HFFc6 (cell line): ENCODE data around the gene CNGB1. TPM values are rescaled to one million over a fixed set of nuclear protein-coding genes. Genes with fewer than 3 reads are reported as not detected.

Experiments used
- DNase-seq: peaks from one replicate; pipeline ENCODE4 v3.0.0-alpha.2; 2018
- H3K27ac Mint-ChIP-seq: 2 replicates; pipeline ENCODE4 v1.8.0; 2020; ENCODE audit warnings: mild to moderate bottlenecking, mixed read lengths
- H3K27me3 Mint-ChIP-seq: 2 replicates; pipeline ENCODE4 v1.8.0; 2021; ENCODE audit warnings: mild to moderate bottlenecking, moderate library complexity, mixed read lengths; ENCODE audit not compliant: insufficient read depth
- H3K36me3 Mint-ChIP-seq: 2 replicates; pipeline ENCODE4 v1.8.0; 2021; ENCODE audit warnings: low read depth, mixed read lengths
- H3K4me1 Mint-ChIP-seq: 2 replicates; pipeline ENCODE4 v1.8.0; 2020; ENCODE audit warnings: low read depth, mixed read lengths
- H3K4me3 Mint-ChIP-seq: 2 replicates; pipeline ENCODE4 v1.8.0; 2020; ENCODE audit warnings: mild to moderate bottlenecking, moderate library complexity, mixed read lengths
- H3K9me3 Mint-ChIP-seq: 2 replicates; pipeline ENCODE4 v1.8.0; 2020; ENCODE audit warnings: mild to moderate bottlenecking, mixed read lengths
- CTCF ChIP-seq: fragments of 200-600 bp; sonication (generic); IDR thresholded peaks from 2 replicates; pipeline ENCODE4 v1.5.0; 2021; ENCODE audit warnings: antibody characterized with exemption, mild to moderate bottlenecking
- total RNA-seq, 6 experiments: library from RNA; stranded (reverse); fragmentation: NEBNext Ultra II Directional; extraction: Animal tissue kit (Norgen Biotek cat#: 25700); gene quantifications; 2 replicates in 1 of 6; 3 replicates in 5 of 6; pipeline ENCODE4 v1.2.3, GENCODE V29; 2021

CNGB1 gene
- total RNA-seq, 6 experiments from 2014 or later: 0.02 TPM; not detected in 5

GRCh38 chr16:57993438-57993837 lies 22.5 kb upstream of the CNGB1 start:
- Mint-ChIP-seq H3K9me3 (no peaks in the 10 kb centered on the region), H3K36me3 (no peaks in the 10 kb centered on the region), H3K4me1 (peaks cover 6% of the 10 kb centered on the region), H3K4me3 (no peak overlapping the region), H3K27me3 (peaks cover under 1% of the 10 kb centered on the region), H3K27ac (no peak overlapping the region)
- no peak for TF ChIP-seq CTCF
- no peak for DNase-seq

GRCh38 chr16:57992084-57992483 lies 21.2 kb upstream of the CNGB1 start:
- Mint-ChIP-seq H3K9me3 (no peaks in the 10 kb centered on the region), H3K27me3 (peaks cover 8% of the 10 kb centered on the region), H3K4me3 (no peak overlapping the region), H3K4me1 (no peaks in the 10 kb centered on the region; the same call in 1 of the 2 replicates), H3K27ac (no peak overlapping the region), H3K36me3 (no peaks in the 10 kb centered on the region)
- no peak for TF ChIP-seq CTCF
- DNase-seq: no peak

GRCh38 chr16:57991551-57992059 lies 20.7 kb upstream of the CNGB1 start:
- Mint-ChIP-seq H3K36me3 (no peaks in the 10 kb centered on the region), H3K4me1 (no peaks in the 10 kb centered on the region; the same call in 1 of the 2 replicates), H3K27ac (no peak overlapping the region), H3K4me3 (no peak overlapping the region), H3K9me3 (no peaks in the 10 kb centered on the region), H3K27me3 (peaks cover 10% of the 10 kb centered on the region)
- no peak for TF ChIP-seq CTCF
- DNase-seq: no peak

- no peak for DNase-seq
- no peak for TF ChIP-seq CTCF
Observed at GRCh38 chr16:57988929-57989328, 18.0 kb upstream of the CNGB1 start.

GRCh38 chr16:57987441-57988177 lies 16.7 kb upstream of the CNGB1 start:
- TF ChIP-seq CTCF: no peak
- Mint-ChIP-seq H3K4me3 (no peak overlapping the region), H3K36me3 (no peaks in the 10 kb centered on the region), H3K4me1 (no peaks in the 10 kb centered on the region), H3K27ac (no peak overlapping the region), H3K9me3 (no peaks in the 10 kb centered on the region), H3K27me3 (peaks cover 23% of the 10 kb centered on the region)
- DNase-seq: no peak

More at GRCh38 chr16:57988929-57989328, 18.0 kb upstream of the CNGB1 start:
- Mint-ChIP-seq H3K4me3 (no peak overlapping the region), H3K27ac (no peak overlapping the region), H3K27me3 (peaks cover 22% of the 10 kb centered on the region), H3K36me3 (no peaks in the 10 kb centered on the region), H3K4me1 (no peaks in the 10 kb centered on the region), H3K9me3 (no peaks in the 10 kb centered on the region)
